Endothelial cell of umbilical vein (primary cell): Measurements from ENCODE around the gene SIAH1. TPM values are rescaled to one million over a fixed set of nuclear protein-coding genes. Genes with fewer than 3 reads are reported as not detected.

Experiments
- BruUV-seq: library from RNA; stranded (reverse); fragments of 400-500 nt; replicated peaks from 2 replicates; lab custom pipeline; 2021; lab: Mats Ljungman, UMichigan
- CTCF ChIA-PET: fragments of 300-600, 350-600 bp; sonication (Branson Sonifier 250); formaldehyde crosslinking; loops from one replicate; lab custom pipeline; 2021; ENCODE audit warnings: antibody characterized with exemption, inconsistent platforms; lab: Charles Lee
- POLR2A ChIA-PET: fragments of 300-600, 350-600 bp; sonication (Branson Sonifier 250); formaldehyde crosslinking; loops from one replicate; lab custom pipeline; 2021; ENCODE audit warnings: antibody characterized with exemption, inconsistent platforms; lab: Charles Lee
- DNase-seq: peaks from one replicate; pipeline ENCODE4 v3.0.0-alpha.2; 2011; ENCODE audit warnings: low read depth, low spot score
- FAIRE-seq: peaks from 2 replicates; lab custom pipeline; 2011; peaks lifted over from hg19 to GRCh38; lab: Jason Lieb, UNC
- H2AFZ ChIP-seq: 2 replicates; pipeline ENCODE4 v1.6.0; 2012; ENCODE audit warnings: low read depth, low read length, control low read depth, inconsistent platforms
- H3K27ac ChIP-seq: 2 replicates; pipeline ENCODE4 v1.5.1; 2011; ENCODE audit warnings: low read depth, mild to moderate bottlenecking, control low read depth, low read length, moderate library complexity; ENCODE audit not compliant: insufficient read depth
- H3K27me3 ChIP-seq, 2 experiments: 2 replicates each; pipeline versions ENCODE4 v1.6.0 to v1.6.1; 2011; ENCODE audit warnings: low read length in 2 of 2, mixed read lengths in 1 of 2; ENCODE audit not compliant: control insufficient read depth in 2 of 2, insufficient read depth in 2 of 2
- H3K36me3 ChIP-seq, 2 experiments: 2 replicates in 1 of 2; 3 replicates in 1 of 2; pipeline ENCODE4 v1.5.1; 2011; ENCODE audit warnings: low read length in 2 of 2, mild to moderate bottlenecking in 1 of 2, moderate library complexity in 1 of 2; ENCODE audit not compliant: control insufficient read depth in 2 of 2, insufficient read depth in 2 of 2; ENCODE audit errors: extremely low read depth in 1 of 2
- H3K4me1 ChIP-seq: 3 replicates; pipeline ENCODE4 v1.5.1; 2011; ENCODE audit warnings: mild to moderate bottlenecking, low read length; ENCODE audit not compliant: control insufficient read depth, insufficient read depth; ENCODE audit errors: extremely low read depth
- H3K4me2 ChIP-seq: 2 replicates; pipeline ENCODE4 v1.6.1; 2011; ENCODE audit warnings: low read length, control low read depth, mixed read lengths; ENCODE audit not compliant: insufficient read depth
- H3K4me3 ChIP-seq, 3 experiments: fragments of 200-600 bp in 1 of 3; sonication (generic), shearing (Covaris generic) in 1 of 3; replicated peaks in 1 of 3; 2 replicates each; pipeline ENCODE4 v1.5.1; 2011 to 2016; ENCODE audit warnings: control low read depth in 3 of 3, low read length in 3 of 3, mild to moderate bottlenecking in 2 of 3, inconsistent platforms in 1 of 3, low read depth in 1 of 3, moderate library complexity in 1 of 3; ENCODE audit not compliant: insufficient read depth in 1 of 3
- H3K79me2 ChIP-seq: 2 replicates; pipeline ENCODE4 v1.6.0; 2012; ENCODE audit warnings: low read length, inconsistent platforms; ENCODE audit not compliant: control insufficient read depth, insufficient read depth
- H3K9ac ChIP-seq: replicated peaks from 2 replicates; pipeline ENCODE3; 2011; ENCODE audit warnings: low read length, control low read depth; ENCODE audit not compliant: insufficient read depth; ENCODE audit errors: extremely low read depth
- H3K9me1 ChIP-seq: replicated peaks from 3 replicates; pipeline ENCODE4 v1.6.0; 2011; ENCODE audit warnings: mild to moderate bottlenecking, low read length; ENCODE audit not compliant: control insufficient read depth, insufficient read depth; ENCODE audit errors: extremely low read depth
- H3K9me3 ChIP-seq: replicated peaks from 2 replicates; pipeline ENCODE4 v1.5.1; 2012; ENCODE audit warnings: low read length, inconsistent platforms; ENCODE audit not compliant: control insufficient read depth, insufficient read depth
- H4K20me1 ChIP-seq: replicated peaks from 2 replicates; pipeline ENCODE3; 2011; ENCODE audit warnings: mild to moderate bottlenecking, low read length; ENCODE audit not compliant: control insufficient read depth, insufficient read depth; ENCODE audit errors: extremely low read depth
- CTCF ChIP-seq, 2 donors: IDR thresholded peaks; 1 replicate in 1 of 2; 2 replicates in 1 of 2; pipeline ENCODE4 v1.5.1; 2011; ENCODE audit warnings: low read length in 2 of 2, mild to moderate bottlenecking in 2 of 2, moderate library complexity in 2 of 2, control low read depth in 1 of 2, inconsistent platforms in 1 of 2, low read depth in 1 of 2; ENCODE audit not compliant: insufficient read depth in 1 of 2; ENCODE audit errors: extremely low read depth in 1 of 2
- EZH2 ChIP-seq: IDR thresholded peaks from 2 replicates; pipeline ENCODE4 v1.6.1; 2012; ENCODE audit warnings: borderline replicate concordance, low read depth, mild to moderate bottlenecking, moderate library complexity, low read length, inconsistent platforms; ENCODE audit not compliant: severe bottlenecking
- FOS ChIP-seq: IDR thresholded peaks from 2 replicates; pipeline ENCODE4 v1.6.1; 2011; ENCODE audit warnings: mild to moderate bottlenecking, low read length, moderate library complexity, borderline replicate concordance; ENCODE audit not compliant: insufficient read depth
- GATA2 ChIP-seq: IDR thresholded peaks from 2 replicates; pipeline ENCODE4 v1.7.0; 2011; ENCODE audit warnings: low read depth, mild to moderate bottlenecking, moderate library complexity, mixed read lengths, low read length; ENCODE audit not compliant: insufficient read length, insufficient read depth
- JUN ChIP-seq: IDR thresholded peaks from 2 replicates; pipeline ENCODE4 v1.6.1; 2011; ENCODE audit warnings: borderline replicate concordance, low read depth; ENCODE audit not compliant: insufficient read length, insufficient read depth
- MAX ChIP-seq: IDR thresholded peaks from 2 replicates; pipeline ENCODE4 v1.6.1; 2011; ENCODE audit not compliant: insufficient read depth, insufficient read length
- MYC ChIP-seq: IDR thresholded peaks from one replicate; pipeline ENCODE4 v1.6.1; 2011; ENCODE audit warnings: mild to moderate bottlenecking, low read depth, low read length
- POLR2A ChIP-seq: IDR thresholded peaks from 2 replicates; pipeline ENCODE4 v1.6.1; 2012; ENCODE audit warnings: low read depth, mild to moderate bottlenecking, control low read depth, low read length
- POLR2AphosphoS5 ChIP-seq: IDR thresholded peaks from 2 replicates; pipeline ENCODE4 v1.6.1; 2012; ENCODE audit warnings: low read depth, mild to moderate bottlenecking, control low read depth, low read length, moderate library complexity; ENCODE audit not compliant: insufficient read depth
- dilution Hi-C: fragments of 300-500 bp; cut with MboI; formaldehyde crosslinking; loops from one replicate; pipeline ENCODE4 v1.15.0; 2019; ENCODE audit warnings: low sequenced_read_pairs; ENCODE audit not compliant: extremely low pct_ligation_motif_present
- intact Hi-C: fragments of 100-400 bp; cut with micrococcal nuclease; formaldehyde crosslinking; loops from one replicate; pipeline ENCODE4 v1.10.0; 2022
- polyA plus RNA-seq, 4 experiments: library from polyadenylated mRNA; depleted of rRNA in 3 of 4; stranded (reverse) in 3 of 4; unstranded in 1 of 4; fragments of >200 nt; gene quantifications; 2 replicates each; pipeline versions ENCODE4 v1.2.1 to v1.2.3, GENCODE V29; 2011 to 2012; ENCODE audit warnings: missing spikeins in 1 of 4
- total RNA-seq: library from RNA; stranded (reverse); gene quantifications from 2 replicates; pipeline ENCODE4 v1.2.3, GENCODE V29; 2021

Gene SIAH1
- total and polyA plus RNA-seq, 2 donors (not counting 3 experiments of a cell fraction or from before 2014, with no cell fraction given): 14.4 to 19.9 TPM

- H3K4me3 ChIP-seq: no peak overlapping the region
- H4K20me1 ChIP-seq: peaks cover 3% of the 10 kb centered on the region
- CTCF ChIA-PET: no interaction called here
- H3K27ac ChIP-seq: no peak overlapping the region
- no TSS peak for BruUV-seq
- no peak overlapping the region for H3K4me2 ChIP-seq
- intact Hi-C loops: no loop called here
- H2AFZ ChIP-seq: no peak overlapping the region
- H3K9ac ChIP-seq: no peak overlapping the region
- H3K79me2 ChIP-seq: peaks cover 41% of the 10 kb centered on the region
- TF ChIP-seq MYC (no peak), MAX (no peak), POLR2AphosphoS5 (no peak), CTCF (IDR thresholded peaks at IDR 0.05; ENCODE audit: extremely low read depth in 1 of 2, insufficient read depth in 1 of 2, low read depth in 1 of 2, low read length in 2 of 2) (no peak), GATA2 (no peak), JUN (no peak), POLR2A (no peak), EZH2 (no peak), FOS (no peak)
- FAIRE-seq (no peak), DNase-seq (no peak)
- no peaks in the 10 kb centered on the region for H3K4me1 ChIP-seq
- POLR2A ChIA-PET: no interaction called here
- dilution Hi-C loops: no loop called here
- H3K27me3 ChIP-seq: no peaks in the 10 kb centered on the region
- no peaks in the 10 kb centered on the region for H3K9me1 ChIP-seq
- peaks cover 3 to 5% of the 10 kb centered on the region in 2 experiments for H3K36me3 ChIP-seq
- no peaks in the 10 kb centered on the region for H3K9me3 ChIP-seq
Measured at GRCh38 chr16:48358419-48358818, 26.8 kb downstream of the SIAH1 start.
